Testis (tissue), 5 donors: ENCODE results near the gene ANTXR1. TPM values are rescaled to one million over a fixed set of nuclear protein-coding genes. Genes with fewer than 3 reads are reported as not detected.

Source experiments
- DNase-seq: peaks from one replicate; pipeline ENCODE4 v3.0.0-alpha.2; 2019
- H3K27ac ChIP-seq, 2 donors: fragments of 200-600 bp; sonication (generic); one replicate each; pipeline ENCODE4 v1.5.1; 2019
- H3K27me3 ChIP-seq: fragments of 200-600 bp; sonication (generic); one replicate; pipeline ENCODE4 v1.5.1; 2019
- H3K36me3 ChIP-seq: fragments of 200-600 bp; sonication (generic); one replicate; pipeline ENCODE4 v1.5.1; 2017; ENCODE audit warnings: low read depth; ENCODE audit errors: missing control alignments
- H3K4me1 ChIP-seq: fragments of 200-600 bp; sonication (generic); one replicate; pipeline ENCODE4 v1.5.1; 2019
- H3K4me3 ChIP-seq, 2 donors: fragments of 200-600 bp; sonication (generic); one replicate each; pipeline ENCODE4 v1.5.1; 2017 to 2019
- H3K9me3 ChIP-seq: fragments of 200-600 bp; sonication (generic); one replicate; pipeline ENCODE4 v1.5.1; 2017
- POLR2A ChIP-seq: fragments of 450-650 bp; IDR thresholded peaks from one replicate; pipeline ENCODE4 v1.6.1; 2017; ENCODE audit warnings: antibody characterized with exemption, mild to moderate bottlenecking, moderate library complexity
- WGBS, 2 donors: methylation state at CpG; one replicate each; pipeline ENCODE4 v1.1.5; 2018; 5-methylcytosine and 5-hydroxymethylcytosine counted together
- intact Hi-C: fragments of 100-400 bp; cut with DNase I; formaldehyde crosslinking; loops from one replicate; pipeline ENCODE4 v1.15.1; 2023; ENCODE audit warnings: low total_unique reads
- long read RNA-seq, 2 donors: transcript quantifications; one replicate each; lab custom pipeline, GENCODE V29; 2026
- polyA plus RNA-seq: library from polyadenylated mRNA; stranded (reverse); fragments of 350-450 nt; fragmentation: Illumina TruSeq; extraction: RNeasy Lipid Tissue Mini Kit (QIAGEN cat#74804); gene quantifications from one replicate; pipeline ENCODE4 v1.2.3, GENCODE V29; 2014; ENCODE audit warnings: low read depth, low replicate concordance; ENCODE audit not compliant: insufficient read depth
- total RNA-seq, 2 donors: library from RNA; depleted of rRNA; stranded (reverse); fragments of >200 nt; gene quantifications; one replicate each; pipeline ENCODE4 v1.2.3, GENCODE V29; 2016
- TF ChIP-seq, protein P1 (sequence below), 3 experiments: fragments of 450-650 bp in 2 of 3; fragments of 200-600 bp in 1 of 3; sonication (generic) in 1 of 3; IDR thresholded peaks; one replicate each; pipeline ENCODE4 v1.5.1; 2016 to 2019; ENCODE audit warnings: antibody characterized with exemption in 3 of 3, mild to moderate bottlenecking in 2 of 3, moderate library complexity in 1 of 3

ANTXR1 gene
- total RNA-seq (10 to 100 TPM; 16.6 to 20.1 TPM), polyA plus RNA-seq (35.7 TPM)
- long read RNA-seq, donor 1, full-length matches to known transcripts, result 12 of 12 reads
- long read RNA-seq, donor 1, partial matches to known transcripts, result 0 of 12 reads
- long read RNA-seq, donor 1, other reads (novel, unspliced or antisense), result 0 of 12 reads
- long read RNA-seq, donor 2, full-length matches to known transcripts, result 7 of 7 reads
- long read RNA-seq, donor 2, partial matches to known transcripts, result 0 of 7 reads
- long read RNA-seq, donor 2, other reads (novel, unspliced or antisense), result 0 of 7 reads

DNA sequence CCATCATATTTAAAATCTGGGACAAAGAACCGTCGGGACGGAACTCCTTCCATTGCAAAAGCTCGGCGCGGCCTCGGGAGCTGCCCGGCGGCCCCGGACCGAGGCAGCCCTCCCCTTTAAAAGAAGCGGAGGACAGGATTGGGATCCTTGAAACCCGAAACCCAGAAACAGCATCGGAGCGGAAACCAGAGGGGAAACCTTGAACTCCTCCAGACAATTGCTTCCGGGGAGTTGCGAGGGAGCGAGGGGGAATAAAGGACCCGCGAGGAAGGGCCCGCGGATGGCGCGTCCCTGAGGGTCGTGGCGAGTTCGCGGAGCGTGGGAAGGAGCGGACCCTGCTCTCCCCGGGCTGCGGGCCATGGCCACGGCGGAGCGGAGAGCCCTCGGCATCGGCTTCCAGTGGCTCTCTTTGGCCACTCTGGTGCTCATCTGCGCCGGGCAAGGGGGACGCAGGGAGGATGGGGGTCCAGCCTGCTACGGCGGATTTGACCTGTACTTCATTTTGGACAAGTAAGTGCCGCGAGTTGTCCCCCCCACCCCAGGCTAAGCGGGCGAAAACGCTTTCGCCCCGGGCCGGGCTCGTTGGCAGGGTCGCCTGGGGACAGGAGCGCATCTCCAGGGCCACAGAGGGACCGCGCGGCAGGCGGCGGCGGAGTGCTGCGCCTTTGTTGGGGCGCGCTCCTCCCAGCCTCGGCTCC, at the start of gene ANTXR1:
TSS of gene ANTXR1 (plus strand) at position 38 of the 698 bp plus-strand sequence. CDS start at position 359, 321 bp downstream.
- WGBS, 2 donors, result 0% methylated on average over 14 to 55 of the region's 63 CpGs
- intact Hi-C loops, result loop anchor here (2.0 kb wide), 1 partner anchor 294 kb away; no protein-coding TSS in a partner anchor
- H3K9me3 ChIP-seq, result no peaks in the 10 kb centered on the region
- H3K27ac ChIP-seq, result peak within 1 kb of the TSS; percentile 63 to 80
- peaks cover 14% of the 10 kb centered on the region for H3K4me1 ChIP-seq
- peak; percentile 63 for DNase-seq
- H3K27me3 ChIP-seq, result no peaks in the 10 kb centered on the region
- peak within 1 kb of the TSS; percentile 66 to 84 for H3K4me3 ChIP-seq
- no peak for TF ChIP-seq POLR2A
- TF ChIP-seq, protein P1, sequence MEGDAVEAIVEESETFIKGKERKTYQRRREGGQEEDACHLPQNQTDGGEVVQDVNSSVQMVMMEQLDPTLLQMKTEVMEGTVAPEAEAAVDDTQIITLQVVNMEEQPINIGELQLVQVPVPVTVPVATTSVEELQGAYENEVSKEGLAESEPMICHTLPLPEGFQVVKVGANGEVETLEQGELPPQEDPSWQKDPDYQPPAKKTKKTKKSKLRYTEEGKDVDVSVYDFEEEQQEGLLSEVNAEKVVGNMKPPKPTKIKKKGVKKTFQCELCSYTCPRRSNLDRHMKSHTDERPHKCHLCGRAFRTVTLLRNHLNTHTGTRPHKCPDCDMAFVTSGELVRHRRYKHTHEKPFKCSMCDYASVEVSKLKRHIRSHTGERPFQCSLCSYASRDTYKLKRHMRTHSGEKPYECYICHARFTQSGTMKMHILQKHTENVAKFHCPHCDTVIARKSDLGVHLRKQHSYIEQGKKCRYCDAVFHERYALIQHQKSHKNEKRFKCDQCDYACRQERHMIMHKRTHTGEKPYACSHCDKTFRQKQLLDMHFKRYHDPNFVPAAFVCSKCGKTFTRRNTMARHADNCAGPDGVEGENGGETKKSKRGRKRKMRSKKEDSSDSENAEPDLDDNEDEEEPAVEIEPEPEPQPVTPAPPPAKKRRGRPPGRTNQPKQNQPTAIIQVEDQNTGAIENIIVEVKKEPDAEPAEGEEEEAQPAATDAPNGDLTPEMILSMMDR (IDR thresholded peaks at IDR 0.05), result peak in 1 of 3 experiments; percentile 3
- no peaks in the 10 kb centered on the region for H3K36me3 ChIP-seq

DNA sequence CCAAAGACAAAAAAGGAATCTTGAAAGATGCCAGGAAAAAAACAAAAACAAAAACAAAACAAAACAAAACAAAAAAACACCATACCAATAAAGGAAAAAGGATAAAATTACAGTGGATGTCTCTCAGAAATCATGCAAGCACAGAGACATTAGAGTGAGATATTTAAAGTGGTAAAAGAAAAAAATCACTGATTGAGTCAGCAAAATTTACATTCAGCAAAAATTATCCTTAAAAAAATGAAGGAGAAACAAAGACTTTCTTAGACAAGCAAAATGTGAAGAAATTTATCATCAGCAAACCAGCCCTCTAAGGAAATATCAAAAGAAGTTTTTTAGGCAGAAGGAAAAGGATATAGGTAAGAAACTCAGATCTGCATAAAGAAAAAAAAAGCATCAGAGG, 48.7 kb upstream of the ANTXR1 start:
- Histone ChIP-seq H3K27ac (no peak overlapping the region), H3K36me3 (no peaks in the 10 kb centered on the region), H3K27me3 (no peaks in the 10 kb centered on the region), H3K4me3 (no peak overlapping the region), H3K4me1 (no peaks in the 10 kb centered on the region), H3K9me3 (no peaks in the 10 kb centered on the region)
- intact Hi-C loops, result no loop called here
- TF ChIP-seq, protein P1 (IDR thresholded peaks at IDR 0.05), result no peak
- no peak for TF ChIP-seq POLR2A
- no peak for DNase-seq

DNA sequence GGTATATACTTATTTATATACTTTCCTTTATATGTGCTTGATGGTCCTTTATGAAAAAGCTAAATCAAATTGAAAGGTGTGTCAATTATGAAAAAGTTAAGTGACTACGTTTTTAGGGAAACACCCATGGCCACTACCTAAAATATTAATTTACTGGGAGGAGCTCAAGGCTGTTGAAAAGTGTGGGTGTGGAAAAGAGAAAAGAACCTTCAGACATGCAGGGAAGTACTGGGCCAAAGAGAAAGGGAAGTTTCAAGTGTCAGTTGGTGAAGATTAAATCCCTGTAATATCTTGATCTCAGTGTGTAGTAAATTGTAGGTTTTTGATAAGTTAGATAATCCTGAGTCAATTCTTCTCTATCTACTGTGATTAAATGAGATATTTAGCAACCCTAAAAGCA, 44.8 kb upstream of the ANTXR1 start:
- Histone ChIP-seq H3K36me3 (no peaks in the 10 kb centered on the region), H3K9me3 (no peaks in the 10 kb centered on the region), H3K27me3 (no peaks in the 10 kb centered on the region), H3K4me1 (no peaks in the 10 kb centered on the region), H3K27ac (no peak overlapping the region), H3K4me3 (no peak overlapping the region)
- no peak for DNase-seq
- 80 to 85% methylated on average over 1 of the region's 1 CpG for WGBS, 2 donors
- intact Hi-C loops, result no loop called here
- TF ChIP-seq, protein P1 (IDR thresholded peaks at IDR 0.05), result no peak
- no peak for TF ChIP-seq POLR2A

DNA sequence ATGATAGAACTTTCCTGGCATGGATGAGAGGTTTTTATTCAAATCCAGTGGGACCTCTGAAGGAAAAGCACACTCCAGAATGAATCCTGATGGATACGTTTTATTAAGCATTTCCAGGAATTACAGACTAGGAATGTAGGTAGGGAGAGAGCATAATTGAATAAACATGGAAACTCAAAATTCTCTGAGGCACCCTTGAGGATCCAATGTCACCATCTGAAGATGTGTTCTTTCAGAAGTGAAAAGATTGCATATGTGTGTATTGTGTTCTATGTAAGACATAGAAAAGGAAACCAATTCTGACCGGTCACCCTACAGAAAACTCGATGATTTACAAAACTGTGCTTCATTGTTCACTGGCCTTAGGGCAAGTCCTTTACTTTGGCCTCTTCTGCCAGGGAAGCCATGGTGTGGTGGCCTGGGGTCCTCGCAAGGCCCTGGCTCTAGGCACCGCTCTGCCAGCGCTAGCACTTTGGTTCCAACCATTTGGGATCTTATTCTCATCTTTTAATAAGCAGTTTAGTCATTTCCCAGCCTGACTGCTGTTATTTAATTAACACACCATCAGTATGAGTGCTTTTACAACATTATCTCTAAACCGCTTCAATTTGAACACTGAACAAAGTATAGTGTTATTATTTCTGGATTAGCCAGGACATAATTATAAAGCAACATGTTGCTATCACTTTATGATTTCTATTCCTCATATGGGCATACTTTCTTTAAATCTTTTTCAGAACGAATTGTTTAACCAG, 43.1 kb upstream of the ANTXR1 start:
- TF ChIP-seq POLR2A, result no peak
- TF ChIP-seq, protein P1 (IDR thresholded peaks at IDR 0.05), result no peak
- intact Hi-C loops, result no loop called here
- DNase-seq, result no peak
- Histone ChIP-seq H3K27me3 (no peaks in the 10 kb centered on the region), H3K36me3 (no peaks in the 10 kb centered on the region), H3K27ac (no peak overlapping the region), H3K9me3 (no peaks in the 10 kb centered on the region), H3K4me1 (no peaks in the 10 kb centered on the region), H3K4me3 (no peak overlapping the region)
- 81 to 82% methylated on average over 8 of the region's 8 CpGs for WGBS, 2 donors
